ENCODE measurements around the gene SLC35B2.

The SLC35B2 gene

DNA sequence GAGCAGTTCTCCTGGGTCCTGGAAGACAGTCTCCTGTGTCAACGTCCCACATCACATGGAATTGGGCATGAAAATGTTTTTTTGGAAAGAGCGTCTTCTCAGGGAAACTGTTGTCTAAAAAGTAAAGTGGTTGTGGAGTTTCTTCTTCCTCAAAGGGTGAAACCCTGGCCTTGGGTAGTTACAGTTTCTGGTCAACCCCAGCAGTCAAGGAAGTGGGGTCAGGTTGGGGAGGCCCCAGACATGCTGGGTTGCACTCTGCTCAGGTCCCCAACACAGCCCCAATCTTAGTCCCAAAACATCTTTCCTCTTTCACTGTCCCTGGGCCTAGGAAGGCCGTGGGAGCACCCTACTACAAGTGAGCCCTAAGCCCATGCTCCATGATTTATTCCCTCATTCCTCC is 9.0 kb upstream of the SLC35B2 start:
- DNase-seq, result no peak

DNA sequence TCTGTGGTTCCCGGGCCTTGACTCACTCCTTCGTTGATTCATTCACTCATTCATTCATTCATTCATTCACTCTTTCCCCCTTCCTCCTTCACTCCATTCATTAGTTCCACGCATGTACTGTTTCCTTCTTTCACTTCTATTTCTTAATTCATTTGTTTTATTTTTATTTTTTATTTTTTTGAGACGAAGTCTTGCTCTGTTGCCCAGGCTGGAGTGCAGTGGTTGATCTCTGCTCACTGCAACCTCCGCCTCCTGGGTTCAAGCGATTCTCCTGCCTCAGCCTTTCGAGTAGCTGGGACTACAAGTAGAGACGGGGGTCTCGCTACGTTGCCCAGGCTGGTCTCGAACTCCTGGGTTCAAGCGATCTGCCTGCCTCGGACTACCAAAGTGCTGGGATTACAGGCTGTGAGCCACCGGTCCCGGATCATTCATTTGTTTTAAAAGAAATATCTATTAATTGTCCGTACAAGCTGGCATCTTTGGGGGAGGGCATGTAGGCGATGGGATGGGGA is 8.4 kb upstream of the SLC35B2 start:
- DNase-seq, result no peak

DNA sequence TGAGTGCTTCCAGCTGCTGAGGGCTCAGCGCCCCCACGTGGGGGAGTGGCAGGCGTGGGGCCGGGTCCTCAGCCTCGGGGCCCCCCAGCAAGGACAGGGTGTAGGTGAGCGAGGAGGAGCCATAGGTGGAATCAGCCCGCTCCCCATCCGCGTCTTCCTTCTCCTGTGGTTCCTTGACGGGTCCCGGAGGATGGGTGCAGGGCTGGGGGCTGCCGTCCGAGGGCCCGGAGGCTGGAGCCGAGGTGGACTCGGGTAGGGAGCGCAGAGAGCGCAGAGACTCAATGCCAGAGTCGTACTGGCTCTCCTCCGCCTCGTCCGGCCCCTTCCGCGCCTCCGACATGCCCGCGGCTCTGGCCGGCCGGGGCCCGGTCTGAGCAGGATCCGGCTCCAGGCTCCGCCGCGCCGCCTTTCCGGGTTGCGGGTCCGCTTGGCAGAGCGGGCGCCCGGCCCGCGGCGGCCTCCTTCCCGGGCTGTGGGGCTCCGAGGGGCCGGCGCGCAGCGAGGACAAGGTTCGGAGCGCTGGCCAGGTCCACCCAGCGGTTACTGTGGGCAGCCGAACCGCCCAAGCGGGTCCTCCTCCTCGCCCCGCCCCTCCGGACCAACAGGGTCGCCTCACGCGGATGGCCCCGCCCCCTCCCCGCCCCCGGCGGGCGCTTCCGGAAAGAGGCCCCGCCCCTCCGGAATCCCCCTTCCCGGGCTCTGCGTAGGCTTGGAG is 7.8 kb upstream of the SLC35B2 start, which contains the start of gene NFKBIE:
NFKBIE (minus strand) TSS at position 545 of the 715 bp plus-strand sequence; CDS start at position 340, 205 bp downstream.
- peak; percentile 61 for DNase-seq

DNA sequence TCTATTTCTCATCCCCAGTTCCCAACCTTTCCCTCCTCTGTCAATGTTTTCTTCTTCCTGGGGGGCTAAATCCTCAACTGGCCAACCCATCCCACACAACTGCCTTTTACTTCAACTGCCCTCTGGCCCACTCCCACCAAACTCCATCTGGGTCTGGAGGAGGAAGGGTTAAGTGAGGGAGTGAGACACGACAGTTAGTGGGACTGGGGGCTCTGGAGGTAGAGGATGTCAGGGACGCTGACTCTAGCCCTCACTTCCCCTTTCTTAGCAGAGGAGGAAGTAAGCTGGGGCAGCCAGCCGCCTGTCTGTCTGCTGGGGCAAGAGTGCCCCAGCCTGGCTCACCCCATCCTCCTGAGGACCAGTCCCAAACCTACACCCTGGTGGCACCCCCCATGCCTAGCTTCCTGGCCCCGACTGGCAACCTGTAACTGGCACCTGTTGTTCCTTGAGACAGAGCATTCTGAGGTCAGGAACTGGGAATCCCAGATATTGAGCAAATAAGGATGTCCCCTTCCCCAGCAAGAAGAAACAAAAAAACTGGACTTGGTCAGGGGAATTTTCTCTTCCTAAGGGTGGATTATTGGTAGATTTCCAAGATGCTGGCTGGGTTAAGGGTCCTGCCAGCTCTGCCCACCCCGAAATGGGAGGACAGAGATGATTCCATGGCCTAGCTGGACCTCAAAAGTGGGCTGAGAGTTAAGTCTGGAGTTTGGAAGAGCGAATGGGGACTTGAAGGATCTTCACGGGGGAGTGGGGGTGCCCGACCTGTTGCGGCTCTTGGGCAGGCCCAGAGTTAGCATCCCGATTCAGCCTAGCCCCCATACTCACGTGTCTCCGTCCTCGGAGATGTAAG is 7.1 kb upstream of the SLC35B2 start:
- no peak for DNase-seq

DNA sequence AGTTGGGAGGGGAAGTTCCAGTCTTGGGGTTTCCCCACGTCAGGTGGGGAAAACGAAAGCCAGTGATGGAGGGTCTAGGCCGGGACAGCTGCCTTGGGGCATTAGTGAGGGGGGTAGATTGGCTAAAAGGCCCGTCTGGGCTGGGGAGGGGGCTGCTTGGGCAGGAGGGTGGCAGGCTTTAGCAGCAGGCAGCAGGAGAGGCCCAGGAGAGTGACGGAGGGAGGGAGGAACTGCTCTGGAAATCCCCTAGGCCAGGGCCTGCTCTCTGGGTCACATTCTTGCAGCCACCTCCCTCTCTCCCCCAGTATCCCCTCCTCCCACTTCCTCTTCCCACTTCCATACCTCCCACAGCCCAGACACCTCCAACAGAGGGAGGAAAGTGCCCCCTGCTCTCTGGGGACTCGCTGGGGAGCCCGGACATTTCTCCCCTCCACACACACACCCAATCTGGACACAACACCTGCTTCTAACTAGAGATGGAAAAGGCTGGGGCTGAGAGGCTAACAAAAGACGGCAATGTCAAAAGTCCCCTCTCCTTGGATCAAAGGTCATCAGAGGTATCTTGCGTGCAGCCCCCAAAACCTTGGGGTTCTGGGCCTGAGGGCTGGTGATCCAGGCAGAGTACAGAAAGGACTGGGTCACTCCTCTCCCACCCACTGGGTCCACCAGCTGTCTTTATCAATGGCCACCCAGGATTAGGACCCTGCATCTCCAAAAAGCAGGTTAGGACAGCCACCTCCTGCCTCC is 6.2 kb upstream of the SLC35B2 start:
- no peak for DNase-seq

DNA sequence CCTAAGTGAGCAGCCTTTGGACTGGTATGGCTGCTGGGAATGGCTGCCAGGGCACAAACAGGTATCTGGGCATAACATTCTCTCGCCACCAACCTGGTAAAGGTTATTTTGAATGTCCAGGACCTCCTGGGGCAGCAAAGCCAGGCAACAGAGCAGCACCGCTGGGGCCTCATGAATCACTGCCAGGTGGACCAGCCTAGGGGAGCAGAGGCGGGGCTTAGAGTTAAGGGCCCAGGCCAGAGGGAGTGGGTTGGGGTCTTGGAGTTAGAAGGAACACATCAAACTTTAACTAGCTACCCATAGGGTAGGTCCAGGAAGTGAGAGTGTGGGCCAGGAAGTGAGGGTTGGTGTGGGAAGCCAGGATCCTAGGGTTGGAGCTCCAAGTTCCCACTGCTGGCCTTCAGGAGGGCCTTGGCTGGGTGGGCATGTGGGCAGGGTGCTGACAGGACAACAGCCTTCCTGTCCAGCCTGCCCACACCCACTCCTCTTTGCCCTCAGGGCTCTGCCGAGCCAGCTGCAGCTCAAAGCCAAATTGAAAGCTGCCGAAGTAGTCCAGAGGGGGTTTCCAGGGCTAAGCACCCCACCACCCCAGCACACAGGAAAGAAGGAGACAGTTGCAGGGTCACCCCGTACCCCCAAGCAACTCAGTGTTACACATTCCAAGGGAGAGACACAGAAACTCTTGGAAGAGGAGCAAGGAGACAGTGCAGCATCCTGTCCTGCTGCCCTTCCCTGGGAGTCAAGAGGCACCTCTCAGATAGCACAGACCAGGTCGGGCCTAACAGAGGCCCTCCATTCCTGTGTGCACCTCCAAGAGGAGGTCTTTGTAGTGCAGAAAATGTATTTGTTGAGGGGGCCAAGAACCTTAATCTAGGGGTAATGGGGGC is 5.4 kb upstream of the SLC35B2 start:
- no peak for DNase-seq

DNA sequence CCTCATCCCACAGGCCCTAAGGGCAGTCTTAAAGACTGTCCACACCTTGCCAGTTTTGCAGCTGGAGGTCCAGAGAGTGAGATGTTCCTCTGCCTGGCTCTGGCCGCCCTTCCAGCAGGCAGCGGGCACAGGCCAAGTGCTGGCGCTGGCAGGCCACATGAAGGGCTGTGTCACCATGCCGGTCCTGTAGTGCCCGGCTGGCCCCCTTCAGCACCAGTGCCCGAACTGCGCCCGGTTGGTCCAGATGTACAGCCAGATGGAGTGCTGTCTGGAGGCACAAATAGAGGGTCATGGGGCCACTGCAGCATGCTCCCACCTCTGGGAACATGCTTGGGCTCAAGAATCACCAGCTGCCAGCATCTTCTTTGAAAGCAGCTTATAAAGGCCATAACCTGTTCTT is 4.3 kb upstream of the SLC35B2 start:
- no peak for DNase-seq

DNA sequence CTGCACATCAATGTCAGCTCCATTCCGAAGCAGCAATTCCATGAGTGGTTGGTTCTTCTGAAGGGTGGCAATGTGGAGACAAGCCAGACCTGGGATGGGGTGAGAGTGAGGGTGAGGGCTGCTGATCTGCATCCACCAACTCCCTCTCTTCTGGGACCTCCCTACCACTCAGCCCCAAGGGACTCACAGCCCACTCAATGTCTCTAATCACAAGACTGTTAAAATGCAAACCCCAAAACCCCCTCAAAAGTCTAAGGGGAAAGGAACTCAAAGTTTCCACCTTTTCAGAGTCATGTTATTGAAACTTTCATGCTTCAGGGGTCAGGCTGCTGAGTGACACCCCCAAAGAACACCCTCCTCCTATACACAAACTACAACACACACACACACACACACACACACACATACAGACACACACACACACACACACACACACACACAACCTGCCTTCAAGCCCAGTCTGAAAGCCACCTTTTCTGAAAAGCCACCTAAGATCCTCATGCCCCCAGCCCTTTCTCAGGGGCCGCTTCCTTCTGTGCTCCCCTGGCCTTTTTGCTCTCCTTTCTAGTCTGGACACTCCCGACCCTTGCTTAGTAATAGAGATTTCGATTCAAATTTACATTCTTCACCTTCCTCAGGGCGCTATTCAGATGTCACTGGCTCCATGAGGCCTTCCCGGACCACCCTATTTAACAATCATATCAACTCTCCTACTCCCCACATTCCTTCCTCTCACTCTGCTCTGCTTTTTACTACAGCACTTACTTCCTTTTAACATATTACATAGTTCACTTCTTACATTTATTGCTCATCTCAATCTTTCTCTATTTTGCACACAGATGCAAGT is 3.3 kb upstream of the SLC35B2 start:
- no peak for DNase-seq

DNA sequence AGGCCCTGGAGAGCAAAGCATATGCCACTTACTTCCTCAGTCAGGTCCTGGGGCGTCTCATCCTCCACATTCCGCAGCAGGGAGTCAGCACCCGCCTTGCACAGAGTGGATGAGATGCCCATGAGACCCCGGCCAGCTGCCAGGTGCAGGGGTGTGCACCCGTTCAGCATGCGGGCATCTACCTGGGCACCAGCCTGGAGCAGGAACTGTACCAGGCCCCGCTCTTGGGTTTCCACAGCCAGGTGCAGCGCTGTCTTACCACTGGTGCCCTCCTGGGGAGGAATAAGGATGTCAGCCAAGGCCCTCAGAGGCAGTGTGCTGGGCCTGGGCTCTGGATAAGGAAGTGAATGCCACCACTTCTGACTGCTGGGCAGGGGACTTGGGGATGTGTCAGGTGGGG is 2.7 kb upstream of the SLC35B2 start:
- DNase-seq, result no peak

DNA sequence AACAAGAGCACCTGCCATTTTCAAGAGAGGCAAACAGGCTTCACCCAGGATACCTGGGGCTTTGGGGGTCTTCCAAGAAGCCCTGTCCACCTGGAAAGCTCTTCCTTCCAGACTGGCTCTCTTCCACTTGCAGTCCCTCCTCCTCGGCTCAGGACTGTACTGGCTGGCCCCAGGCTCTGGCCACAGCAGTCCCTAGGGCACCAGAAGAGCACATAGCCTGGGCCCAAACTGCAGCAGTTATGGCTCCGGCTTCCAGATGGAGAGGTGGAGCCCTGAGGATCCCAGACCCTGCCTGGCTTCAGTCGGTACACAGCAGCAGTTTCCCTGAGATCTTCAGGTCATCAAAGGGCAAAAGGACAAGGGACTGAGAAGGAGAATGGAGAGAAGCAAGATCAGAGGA is 1.6 kb upstream of the SLC35B2 start:
- no peak for DNase-seq

DNA sequence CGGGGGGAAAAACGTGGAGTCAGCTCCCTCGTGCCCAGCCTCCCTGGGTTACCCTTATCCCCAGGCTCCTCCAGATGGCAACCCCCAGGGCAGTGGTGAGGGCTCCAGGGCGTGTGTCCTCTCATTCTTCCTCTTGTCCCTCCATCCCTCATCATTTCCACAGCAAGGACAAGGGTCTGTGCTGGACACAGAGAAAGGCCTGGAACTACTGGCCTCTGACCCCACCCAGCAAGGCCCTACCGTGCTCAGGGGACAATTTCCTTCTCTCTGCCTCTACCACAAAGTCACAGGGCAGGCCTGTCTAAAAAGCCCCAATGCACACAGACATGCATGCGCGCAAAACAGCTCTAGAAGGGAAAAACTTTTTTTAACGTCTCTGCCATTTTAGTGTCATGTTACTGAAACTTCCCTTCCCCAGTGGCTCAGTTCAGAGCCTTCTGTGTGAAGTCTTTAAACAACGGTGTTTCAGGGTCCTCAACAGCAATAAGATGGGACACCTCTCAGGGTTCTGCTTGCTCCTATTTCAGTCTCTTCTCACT is 1.1 kb upstream of the SLC35B2 start:
- DNase-seq, result no peak

DNA sequence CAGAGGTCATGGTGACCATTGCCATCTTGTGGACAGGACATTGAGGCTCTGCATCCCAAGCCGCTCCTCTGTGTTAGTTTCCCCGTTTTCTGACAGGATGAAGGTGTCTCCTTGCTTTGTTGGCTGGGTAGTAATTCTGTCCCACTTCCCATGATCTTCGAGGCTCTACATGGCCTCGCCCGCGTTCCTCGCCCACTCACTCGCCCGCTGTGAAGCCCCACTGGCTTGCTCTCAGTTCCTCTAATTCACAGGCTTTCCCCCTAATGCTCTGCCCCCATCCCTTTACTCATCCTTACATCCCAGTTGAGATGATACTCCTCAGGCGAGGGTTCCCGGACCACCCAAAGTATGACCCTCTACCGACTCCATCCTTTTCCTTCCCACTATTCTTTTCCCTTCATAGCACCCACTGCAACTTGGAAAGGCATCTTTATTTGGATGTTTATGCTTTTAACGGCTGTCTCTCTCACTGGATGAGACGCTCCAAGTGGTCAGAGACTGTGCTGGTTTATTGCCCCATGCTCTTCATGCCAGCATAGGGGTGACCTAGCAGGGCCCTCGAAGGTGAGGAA is 511 bp upstream of the SLC35B2 start:
- DNase-seq, result no peak

DNA sequence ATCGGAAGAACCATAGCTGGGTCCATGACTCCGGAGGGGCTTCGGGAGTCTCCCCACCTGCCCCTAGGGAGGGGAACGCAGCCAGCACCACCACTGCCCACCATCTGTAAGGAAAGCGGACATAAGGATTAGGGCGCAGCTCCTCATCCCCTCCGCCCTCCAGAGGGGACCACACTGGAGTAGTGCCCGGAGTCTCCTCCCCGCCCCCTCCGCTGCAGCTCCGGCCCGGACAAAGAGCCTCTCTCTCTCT is 628 bp downstream of the SLC35B2 start:
- no peak for DNase-seq

DNA sequence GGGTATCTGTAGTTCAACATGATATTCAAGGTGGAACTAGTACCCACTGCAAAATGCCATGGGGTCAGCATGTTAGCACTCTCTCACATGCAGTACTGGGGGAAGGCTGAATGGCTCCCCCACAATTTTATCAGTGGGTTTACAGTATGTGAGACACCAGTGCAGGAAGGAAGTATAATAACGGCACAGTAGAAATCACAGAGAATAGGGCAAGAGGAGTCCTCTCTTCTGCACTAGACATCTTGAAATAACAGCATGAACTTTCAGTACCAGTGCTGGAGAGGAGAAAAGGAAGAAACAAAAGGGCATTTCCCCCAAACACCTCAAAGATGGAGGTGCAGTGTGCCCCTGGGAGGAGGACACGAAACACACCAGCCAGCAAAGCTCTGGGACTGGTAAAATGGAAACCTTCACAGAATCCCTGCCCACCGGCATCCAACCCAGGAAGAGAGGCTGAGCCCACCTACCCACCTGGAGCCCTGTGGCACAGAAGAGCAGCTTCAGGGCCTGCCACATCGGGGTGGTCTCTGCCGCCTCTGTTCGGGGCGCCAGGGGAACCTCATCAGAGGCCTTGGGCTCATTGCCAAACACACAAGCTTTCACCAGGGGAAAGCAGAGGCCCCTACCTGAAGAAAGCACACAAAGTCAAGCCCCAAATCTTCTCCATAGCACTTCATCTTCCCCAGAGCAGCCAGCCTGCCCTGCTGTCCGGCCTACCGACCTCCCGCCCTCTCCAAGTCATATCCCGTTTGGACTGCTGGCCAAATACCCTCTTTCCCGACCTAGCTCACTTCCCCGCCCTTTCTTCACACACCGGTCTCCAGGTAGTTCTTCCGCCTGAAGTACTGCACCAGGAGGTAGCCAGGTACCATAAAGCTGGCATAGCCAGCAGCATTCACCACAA is 1.2 kb downstream of the SLC35B2 start:
- DNase-seq, result no peak

DNA sequence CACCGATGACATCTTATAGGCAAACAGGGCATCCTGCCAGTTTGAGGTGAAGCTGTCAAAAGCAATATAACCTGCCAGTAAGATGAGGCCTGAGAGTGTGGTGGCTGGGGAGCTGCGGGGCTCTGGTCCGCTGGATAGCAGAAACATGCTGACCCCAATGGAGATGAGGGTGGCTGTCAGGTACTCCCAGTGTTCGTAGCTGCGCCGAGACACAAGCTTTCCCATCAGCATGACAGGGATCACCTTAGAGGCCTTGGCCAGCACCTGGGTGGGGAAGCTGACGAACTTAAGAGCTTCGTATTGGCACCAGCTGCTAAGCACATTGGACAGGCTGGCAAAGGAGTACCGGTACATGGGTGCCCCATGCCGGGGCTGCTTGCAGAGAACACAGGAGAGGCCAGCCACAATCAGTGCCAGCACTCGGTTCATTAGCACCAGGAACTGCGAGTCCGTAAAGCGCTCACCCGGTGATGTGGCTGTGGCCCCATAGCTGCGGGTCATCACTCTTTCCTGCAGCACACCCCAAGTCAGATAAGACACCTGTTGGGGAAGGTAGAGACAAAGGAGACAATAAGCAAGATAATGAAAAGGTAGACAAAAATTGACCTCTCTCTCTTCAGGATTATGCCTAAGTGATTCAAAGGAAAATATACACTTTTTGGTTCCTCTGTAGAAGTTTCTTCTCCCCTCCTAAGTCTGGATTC is 2.1 kb downstream of the SLC35B2 start:
- DNase-seq, result no peak

DNA sequence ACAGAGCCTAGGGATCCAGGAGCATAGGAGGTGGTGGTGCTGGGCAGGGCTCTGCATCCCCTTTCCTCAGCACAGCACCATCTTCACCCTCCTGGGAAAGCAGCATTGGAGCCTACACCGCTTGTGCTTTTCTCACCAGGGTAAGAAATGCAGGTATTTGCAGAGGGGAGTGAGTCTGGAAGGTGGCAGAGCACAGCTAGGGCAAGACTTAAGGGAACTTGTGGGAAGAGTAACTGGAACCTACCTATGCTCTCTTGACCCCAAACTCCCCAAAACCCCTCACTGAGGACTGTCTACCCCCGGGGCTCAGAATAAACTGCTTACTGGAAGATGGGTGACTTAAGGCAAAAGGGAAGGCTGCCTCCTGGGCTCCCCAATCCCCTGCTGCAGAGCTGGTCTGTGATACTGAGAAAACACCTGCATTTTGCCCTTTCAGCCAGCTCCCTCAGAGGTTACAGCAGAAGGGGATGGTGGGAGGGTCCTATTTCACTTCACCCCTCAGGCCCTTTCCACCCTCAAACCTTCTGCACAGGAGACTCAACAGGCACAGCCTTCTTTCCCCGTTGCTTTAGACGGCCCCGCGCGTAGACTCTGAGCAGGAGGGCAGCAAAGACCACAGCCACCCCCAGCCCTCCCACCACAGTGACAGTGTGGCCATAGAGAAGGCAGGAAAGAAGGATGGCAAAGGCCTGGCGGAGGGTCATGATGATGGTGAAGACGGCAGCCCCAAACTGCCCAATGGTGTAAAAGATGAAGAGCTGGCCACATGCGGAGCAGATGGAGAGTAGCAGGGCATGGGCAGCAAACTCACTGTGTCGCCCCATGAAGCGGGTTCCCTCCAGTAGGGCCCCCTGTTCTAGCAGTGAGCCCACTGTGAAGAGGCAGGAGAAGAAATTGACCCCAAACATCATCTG is 2.9 kb downstream of the SLC35B2 start:
- DNase-seq, result no peak

DNA sequence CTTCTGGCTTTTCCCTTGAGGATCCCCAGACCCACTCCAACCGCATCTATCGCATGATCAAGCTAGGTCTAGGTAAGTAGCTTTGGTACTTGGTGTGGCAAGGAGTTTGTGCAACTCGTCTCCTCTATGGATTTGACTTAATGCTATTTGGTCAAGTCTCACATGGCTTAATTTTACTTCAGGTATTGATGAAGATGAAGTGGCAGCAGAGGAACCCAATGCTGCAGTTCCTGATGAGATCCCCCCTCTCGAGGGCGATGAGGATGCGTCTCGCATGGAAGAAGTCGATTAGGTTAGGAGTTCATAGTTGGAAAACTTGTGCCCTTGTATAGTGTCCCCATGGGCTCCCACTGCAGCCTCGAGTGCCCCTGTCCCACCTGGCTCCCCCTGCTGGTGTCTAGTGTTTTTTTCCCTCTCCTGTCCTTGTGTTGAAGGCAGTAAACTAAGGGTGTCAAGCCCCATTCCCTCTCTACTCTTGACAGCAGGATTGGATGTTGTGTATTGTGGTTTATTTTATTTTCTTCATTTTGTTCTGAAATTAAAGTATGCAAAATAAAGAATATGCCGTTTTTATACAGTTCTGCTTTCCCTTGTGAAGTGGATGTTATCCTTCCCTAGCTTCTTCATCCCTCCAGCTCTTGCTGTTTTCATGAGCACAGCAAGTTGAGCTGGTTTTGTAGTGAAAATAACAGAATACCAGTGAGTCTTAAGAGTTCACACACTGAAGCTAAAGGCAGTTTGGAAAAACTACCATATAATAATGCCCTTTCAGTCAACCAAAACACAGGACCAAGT is 3.8 kb downstream of the SLC35B2 start:
- no peak for DNase-seq

Measured in NCI-H1048 (cell line).